DOHH2 (cell line): Measurements from ENCODE around the gene IRS1.

Experiments used
- H3F3A ChIP-seq: fragments of 200-600 bp; sonication (generic), shearing (Covaris generic); 2 replicates; pipeline ENCODE4 v1.6.0; 2016; ENCODE audit warnings: antibody characterized with exemption, mild to moderate bottlenecking; ENCODE audit not compliant: control insufficient read depth, insufficient read depth
- H3K27ac ChIP-seq: fragments of 200-600 bp; sonication (generic); 2 replicates; pipeline ENCODE4 v1.5.1; 2014; ENCODE audit warnings: low read depth, mild to moderate bottlenecking, low read length, moderate library complexity
- H3K27me3 ChIP-seq: fragments of 200-600 bp; sonication (generic); 2 replicates; pipeline ENCODE4 v1.6.1; 2014; ENCODE audit warnings: mild to moderate bottlenecking, low read length, mixed read lengths; ENCODE audit not compliant: control insufficient read depth
- H3K36me3 ChIP-seq: fragments of 200-600 bp; sonication (generic); 2 replicates; pipeline ENCODE4 v1.6.1; 2014; ENCODE audit warnings: mild to moderate bottlenecking, low read length, moderate library complexity, mixed read lengths; ENCODE audit not compliant: control insufficient read depth
- H3K4me1 ChIP-seq: fragments of 200-600 bp; sonication (generic); 2 replicates; pipeline ENCODE4 v1.6.1; 2014; ENCODE audit warnings: mild to moderate bottlenecking, low read length, mixed read lengths; ENCODE audit not compliant: control insufficient read depth
- H3K4me2 ChIP-seq: fragments of 200-600 bp; sonication (generic); 2 replicates; pipeline ENCODE4 v1.6.0; 2014; ENCODE audit warnings: mild to moderate bottlenecking, low read length, moderate library complexity
- H3K4me3 ChIP-seq: fragments of 200-600 bp; sonication (generic); 2 replicates; pipeline ENCODE4 v1.5.1; 2014; ENCODE audit warnings: mild to moderate bottlenecking, low read length, mixed read lengths
- H3K79me2 ChIP-seq: fragments of 200-600 bp; sonication (generic); 2 replicates; pipeline ENCODE4 v1.6.1; 2014; ENCODE audit warnings: mild to moderate bottlenecking, low read length, mixed read lengths; ENCODE audit not compliant: control insufficient read depth
- H3K9me2 ChIP-seq: fragments of 200-600 bp; sonication (generic); replicated peaks from 2 replicates; pipeline ENCODE4 v1.6.1; 2014; ENCODE audit warnings: mild to moderate bottlenecking, low read length, mixed read lengths; ENCODE audit not compliant: control insufficient read depth
- H3K9me3 ChIP-seq: fragments of 200-600 bp; sonication (generic); 2 replicates; pipeline ENCODE4 v1.6.1; 2014; ENCODE audit warnings: antibody characterized with exemption, low read length, mixed read lengths; ENCODE audit not compliant: control insufficient read depth, insufficient read depth
- H4K20me1 ChIP-seq: fragments of 200-600 bp; sonication (generic); 2 replicates; pipeline ENCODE4 v1.6.0; 2014; ENCODE audit warnings: low read depth, mild to moderate bottlenecking, antibody characterized with exemption, low read length, moderate library complexity; ENCODE audit not compliant: control insufficient read depth, insufficient read depth
- EZH2phosphoT487 ChIP-seq: fragments of 200-600 bp; sonication (generic); IDR thresholded peaks from 2 replicates; pipeline ENCODE4 v1.6.1; 2017; ENCODE audit warnings: borderline replicate concordance, mild to moderate bottlenecking, antibody characterized with exemption, low read length, moderate library complexity, mixed read lengths
- TF ChIP-seq, protein P1 (sequence below): fragments of 200-600 bp; sonication (generic); IDR thresholded peaks from one replicate; pipeline ENCODE4 v1.5.1; 2014; ENCODE audit warnings: antibody characterized with exemption, mild to moderate bottlenecking, low read depth, low read length; ENCODE audit not compliant: poor library complexity, severe bottlenecking

The IRS1 gene

DNA sequence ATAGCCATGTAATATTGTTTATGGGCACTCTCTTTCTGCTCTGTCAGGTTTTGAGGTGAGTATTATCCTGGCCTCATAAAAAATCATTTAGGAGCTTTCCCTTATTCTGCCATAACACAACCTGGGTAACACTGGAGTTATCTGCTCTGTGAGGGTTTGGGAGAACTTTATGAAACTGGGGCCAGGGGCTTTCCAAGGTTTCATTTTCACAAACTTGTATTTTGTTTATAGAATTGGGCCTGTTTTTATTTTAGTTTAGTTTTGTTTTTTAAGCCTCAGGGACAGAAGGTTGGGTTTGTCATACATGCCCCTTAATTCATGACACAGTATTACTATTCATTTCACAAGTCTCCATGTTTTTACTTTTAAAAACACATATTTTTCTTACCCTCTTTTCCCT is 83.5 kb downstream of the IRS1 start:
- H3K4me2 ChIP-seq: no peak overlapping the region
- H3K27me3 ChIP-seq: no peaks in the 10 kb centered on the region
- H3K79me2 ChIP-seq: no peaks in the 10 kb centered on the region
- H3K9me2 ChIP-seq: no peaks in the 10 kb centered on the region
- no peaks in the 10 kb centered on the region for H3K9me3 ChIP-seq
- no peaks in the 10 kb centered on the region for H3K4me1 ChIP-seq
- TF ChIP-seq, protein P1, sequence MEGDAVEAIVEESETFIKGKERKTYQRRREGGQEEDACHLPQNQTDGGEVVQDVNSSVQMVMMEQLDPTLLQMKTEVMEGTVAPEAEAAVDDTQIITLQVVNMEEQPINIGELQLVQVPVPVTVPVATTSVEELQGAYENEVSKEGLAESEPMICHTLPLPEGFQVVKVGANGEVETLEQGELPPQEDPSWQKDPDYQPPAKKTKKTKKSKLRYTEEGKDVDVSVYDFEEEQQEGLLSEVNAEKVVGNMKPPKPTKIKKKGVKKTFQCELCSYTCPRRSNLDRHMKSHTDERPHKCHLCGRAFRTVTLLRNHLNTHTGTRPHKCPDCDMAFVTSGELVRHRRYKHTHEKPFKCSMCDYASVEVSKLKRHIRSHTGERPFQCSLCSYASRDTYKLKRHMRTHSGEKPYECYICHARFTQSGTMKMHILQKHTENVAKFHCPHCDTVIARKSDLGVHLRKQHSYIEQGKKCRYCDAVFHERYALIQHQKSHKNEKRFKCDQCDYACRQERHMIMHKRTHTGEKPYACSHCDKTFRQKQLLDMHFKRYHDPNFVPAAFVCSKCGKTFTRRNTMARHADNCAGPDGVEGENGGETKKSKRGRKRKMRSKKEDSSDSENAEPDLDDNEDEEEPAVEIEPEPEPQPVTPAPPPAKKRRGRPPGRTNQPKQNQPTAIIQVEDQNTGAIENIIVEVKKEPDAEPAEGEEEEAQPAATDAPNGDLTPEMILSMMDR: no peak
- no peak for TF ChIP-seq EZH2phosphoT487
- H3K27ac ChIP-seq: no peak overlapping the region
- no peaks in the 10 kb centered on the region for H3F3A ChIP-seq
- no peak overlapping the region for H3K4me3 ChIP-seq
- H3K36me3 ChIP-seq: no peaks in the 10 kb centered on the region
- no peaks in the 10 kb centered on the region for H4K20me1 ChIP-seq

DNA sequence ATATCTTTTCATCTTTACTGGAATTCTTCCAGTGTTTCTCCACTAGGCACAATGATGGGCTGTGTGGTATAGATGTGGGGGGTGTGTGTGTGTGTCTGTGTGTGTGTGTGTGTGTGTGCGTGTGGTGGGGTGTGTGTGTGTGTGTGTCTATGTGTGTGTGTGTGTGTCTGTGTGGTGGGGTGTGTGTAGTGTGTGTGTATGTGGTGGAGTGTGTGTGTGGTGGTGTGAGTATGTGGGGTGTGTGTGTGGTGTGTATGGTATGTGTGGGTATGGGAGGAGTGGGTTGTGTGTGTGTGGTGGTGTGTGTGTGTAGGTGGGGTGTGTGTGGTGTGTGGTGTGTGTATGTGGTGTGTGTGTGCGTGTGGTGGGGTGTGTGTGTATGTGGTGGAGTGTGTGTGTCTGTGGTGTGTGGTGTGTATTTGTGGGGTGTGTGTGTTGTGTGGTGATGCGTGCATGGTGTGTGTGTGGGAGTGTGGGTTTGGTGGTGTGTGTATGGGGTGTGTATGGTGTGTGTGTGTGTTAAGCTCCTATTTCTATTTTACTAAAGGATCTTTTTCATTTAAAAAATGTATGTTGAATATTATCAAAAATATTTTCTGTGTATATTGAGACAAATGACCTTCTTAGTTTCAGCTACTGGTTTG is 84.2 kb downstream of the IRS1 start:
- Histone ChIP-seq H3K9me3 (no peaks in the 10 kb centered on the region), H3K4me1 (no peaks in the 10 kb centered on the region), H4K20me1 (no peaks in the 10 kb centered on the region), H3K27me3 (no peaks in the 10 kb centered on the region), H3K4me2 (no peak overlapping the region), H3F3A (no peaks in the 10 kb centered on the region), H3K9me2 (no peaks in the 10 kb centered on the region), H3K4me3 (no peak overlapping the region), H3K36me3 (no peaks in the 10 kb centered on the region), H3K79me2 (no peaks in the 10 kb centered on the region), H3K27ac (no peak overlapping the region)
- TF ChIP-seq, protein P1: no peak
- no peak for TF ChIP-seq EZH2phosphoT487

GRCh38 chr2:226712941-226713340 is 86.7 kb downstream of the IRS1 start:
- Histone ChIP-seq H3K9me2 (no peaks in the 10 kb centered on the region), H3K27me3 (no peaks in the 10 kb centered on the region), H4K20me1 (no peaks in the 10 kb centered on the region), H3F3A (no peaks in the 10 kb centered on the region), H3K79me2 (no peaks in the 10 kb centered on the region), H3K9me3 (no peaks in the 10 kb centered on the region), H3K36me3 (no peaks in the 10 kb centered on the region), H3K4me1 (no peaks in the 10 kb centered on the region), H3K27ac (no peak overlapping the region), H3K4me2 (no peak overlapping the region), H3K4me3 (no peak overlapping the region)
- TF ChIP-seq, protein P1: no peak
- no peak for TF ChIP-seq EZH2phosphoT487
